GM21786 (cell line): ENCODE data around the gene H1-8.

ENCODE experiments used
- ATAC-seq: cut with Tn5 transposase; IDR thresholded peaks from one replicate; pipeline ENCODE4 v1.9.1; 2021; ENCODE audit not compliant: unreplicated experiment

H1-8 gene

DNA sequence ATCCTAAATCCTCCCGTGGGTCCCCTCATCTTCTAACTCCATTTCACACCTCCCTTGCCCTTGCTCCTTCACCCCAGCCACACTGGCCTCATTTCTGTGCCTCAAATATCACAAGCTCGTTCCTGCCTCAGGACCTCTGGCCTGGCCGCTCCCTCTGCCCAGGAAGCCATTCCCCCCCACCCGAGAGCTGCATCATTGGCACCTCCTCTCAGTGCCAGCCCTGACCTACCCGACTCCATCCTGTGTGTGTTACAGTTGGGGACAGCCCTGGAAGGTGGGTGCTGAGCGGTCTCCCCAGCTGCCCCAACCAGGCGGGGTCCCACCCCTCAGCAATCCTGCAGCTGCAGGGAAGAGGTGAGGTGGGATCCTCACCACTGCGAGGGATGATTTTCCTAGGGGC lies 49.0 kb downstream of the H1-8 start:
- no peak for ATAC-seq

DNA sequence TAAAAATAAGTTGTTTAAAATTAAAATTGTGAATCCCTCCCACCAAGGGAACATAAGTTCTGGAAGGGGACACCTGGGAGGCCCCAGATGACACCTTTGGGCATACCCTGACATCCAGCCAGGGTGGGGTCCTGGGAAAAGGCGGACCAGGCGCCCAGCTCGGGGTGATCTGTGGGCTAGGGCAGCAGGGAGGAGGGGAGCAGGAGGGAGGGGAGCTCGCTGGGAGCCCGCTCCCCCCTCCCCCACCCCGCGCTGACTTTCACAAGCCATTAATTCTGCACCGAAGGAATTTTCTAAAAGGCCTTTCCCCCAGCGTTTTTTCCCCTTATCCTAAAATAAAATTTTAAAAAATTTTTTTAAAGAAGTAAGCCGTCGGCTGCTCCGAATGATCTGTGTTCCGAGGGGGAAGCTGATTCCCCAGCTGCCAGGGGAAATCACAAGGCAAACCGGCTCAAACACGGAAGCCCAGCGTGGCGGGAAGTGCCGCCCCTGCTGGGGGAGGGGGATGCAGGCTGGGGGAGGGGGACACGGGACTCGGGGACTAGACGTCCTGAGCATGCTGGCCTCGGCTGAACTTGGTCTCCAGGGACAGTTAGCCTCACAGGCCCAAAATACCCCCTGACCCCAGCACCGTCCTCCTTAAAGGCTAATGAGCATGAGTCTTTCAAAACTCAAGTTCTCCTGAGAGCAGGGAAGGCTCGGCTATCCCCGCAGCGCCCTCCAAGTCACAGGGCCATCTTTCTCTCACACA lies 49.6 kb downstream of the H1-8 start:
- no peak for ATAC-seq

DNA sequence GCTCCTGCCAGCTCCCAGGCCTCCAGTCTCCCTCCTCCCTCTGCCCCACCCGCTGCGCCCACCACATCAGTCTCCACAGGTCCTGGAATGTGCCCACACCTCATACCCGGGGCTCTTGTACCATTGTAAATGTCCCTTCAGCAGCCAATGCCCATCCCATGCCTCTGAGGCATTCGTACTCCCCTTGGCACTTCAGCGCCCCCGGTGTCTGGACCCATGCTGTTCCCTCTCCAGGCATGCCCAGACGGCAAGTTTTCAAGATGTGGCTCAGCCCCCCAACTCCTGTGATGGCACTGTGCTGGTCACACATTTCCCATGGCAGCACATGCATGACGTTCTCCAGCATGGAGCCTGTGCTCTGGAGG lies 50.2 kb downstream of the H1-8 start:
- ATAC-seq, result no peak

DNA sequence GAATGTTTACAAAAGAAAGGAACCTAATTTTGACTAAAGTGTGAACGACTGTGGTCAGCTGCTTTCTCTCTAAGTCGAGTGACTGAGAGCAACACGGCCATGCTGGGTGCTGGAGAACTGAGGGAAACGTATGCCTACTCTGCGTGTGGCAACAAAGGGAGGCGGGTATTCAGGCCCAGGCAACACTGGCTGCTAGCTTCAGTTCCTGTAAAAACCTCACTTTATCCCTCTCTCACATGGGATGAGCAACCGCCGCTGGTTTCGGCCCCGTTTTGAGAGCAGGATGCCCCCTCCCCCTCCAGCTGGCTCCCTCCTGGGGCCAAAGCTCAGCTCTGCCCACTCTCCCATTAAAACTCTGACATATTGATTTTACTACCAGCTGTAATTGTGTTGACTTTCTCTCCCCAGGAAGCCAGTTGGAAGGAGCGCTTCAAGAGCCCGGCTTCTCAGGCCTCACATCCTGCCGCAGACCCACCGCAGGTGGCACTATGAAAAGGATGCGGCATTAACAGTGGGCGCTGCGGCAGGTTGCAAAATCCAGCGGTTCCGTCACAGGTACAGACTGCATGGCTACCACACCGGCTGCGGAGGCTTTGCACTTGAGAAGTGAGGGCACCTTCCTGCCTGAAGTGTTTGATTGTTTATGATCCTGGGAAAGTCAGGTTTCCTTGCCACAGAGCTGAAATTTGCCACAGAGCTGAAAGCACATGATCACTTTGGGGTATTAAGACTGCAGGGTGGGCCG lies 50.8 kb downstream of the H1-8 start:
- no peak for ATAC-seq

DNA sequence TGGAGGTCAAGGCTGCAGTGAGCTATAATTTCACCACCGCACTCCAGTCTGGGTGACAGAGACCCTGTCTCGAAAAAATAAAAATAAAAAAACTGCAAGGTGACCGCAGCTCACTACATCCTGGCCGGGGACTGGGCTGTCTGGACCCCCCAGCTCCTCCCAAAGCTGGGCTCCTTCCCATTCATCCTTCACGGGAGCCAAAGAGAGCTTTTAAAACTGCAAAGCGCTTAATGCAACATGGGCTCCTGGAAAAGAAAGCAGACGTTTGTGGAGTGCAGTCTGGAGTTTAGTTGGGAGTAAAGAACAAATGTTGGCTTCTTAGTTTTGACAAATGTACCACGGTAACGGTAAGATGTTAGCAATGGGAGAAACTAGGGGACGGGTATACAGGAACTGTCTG lies 51.4 kb downstream of the H1-8 start:
- ATAC-seq, result no peak

DNA sequence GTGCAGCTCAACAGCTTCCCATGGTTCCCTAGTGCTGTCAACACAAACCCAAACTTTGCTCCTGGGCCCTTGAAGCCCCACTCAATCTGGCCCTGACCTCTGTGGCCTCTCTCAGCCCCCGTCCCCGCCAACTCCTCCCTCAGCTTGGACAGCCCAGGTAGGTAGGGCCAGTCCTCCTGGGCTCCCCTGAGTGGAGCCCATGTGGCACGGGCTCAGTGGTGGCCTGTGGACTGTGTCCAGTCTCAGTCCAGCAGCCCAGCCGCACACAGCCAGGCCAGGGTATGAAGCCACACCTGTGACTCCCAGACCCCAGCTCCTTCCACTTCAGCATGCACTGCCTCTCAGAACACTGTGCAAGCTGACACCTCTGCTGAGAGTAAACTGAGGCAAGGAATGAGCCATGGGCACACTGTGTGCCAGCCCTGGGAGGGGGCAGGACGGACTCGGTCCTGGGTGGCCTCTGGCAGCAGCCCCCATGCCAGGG lies 52.0 kb downstream of the H1-8 start:
- no peak for ATAC-seq

DNA sequence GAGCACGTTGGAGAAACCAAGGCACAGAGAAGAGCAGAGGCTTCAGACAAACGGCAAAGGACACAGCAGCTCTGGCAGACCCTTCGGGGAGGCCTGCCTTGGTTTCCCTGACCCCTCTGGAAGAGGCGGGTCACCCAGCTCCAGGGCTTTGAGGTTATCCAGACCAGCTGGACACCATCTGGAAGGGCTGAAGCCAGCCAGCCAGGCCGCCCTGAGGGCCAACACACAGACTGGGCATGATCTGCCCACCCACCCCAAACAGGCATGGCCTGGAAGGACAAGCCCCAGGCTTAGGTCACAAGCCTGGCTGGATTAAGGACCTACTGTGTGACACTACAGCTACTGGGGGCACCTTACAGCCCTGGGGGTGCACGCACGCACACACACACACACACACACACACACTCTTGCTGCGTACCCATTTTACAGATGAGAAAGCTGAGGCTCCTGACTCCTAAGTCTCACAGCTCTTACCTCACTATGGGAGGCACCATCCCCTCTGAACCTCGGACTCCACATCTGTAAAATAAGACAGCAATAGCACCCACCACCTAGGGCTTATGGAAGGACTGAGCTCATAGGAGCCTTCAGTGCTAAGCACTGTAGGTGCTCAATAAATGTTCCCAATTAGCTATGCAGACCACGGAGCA lies 52.7 kb downstream of the H1-8 start:
- ATAC-seq, result no peak

DNA sequence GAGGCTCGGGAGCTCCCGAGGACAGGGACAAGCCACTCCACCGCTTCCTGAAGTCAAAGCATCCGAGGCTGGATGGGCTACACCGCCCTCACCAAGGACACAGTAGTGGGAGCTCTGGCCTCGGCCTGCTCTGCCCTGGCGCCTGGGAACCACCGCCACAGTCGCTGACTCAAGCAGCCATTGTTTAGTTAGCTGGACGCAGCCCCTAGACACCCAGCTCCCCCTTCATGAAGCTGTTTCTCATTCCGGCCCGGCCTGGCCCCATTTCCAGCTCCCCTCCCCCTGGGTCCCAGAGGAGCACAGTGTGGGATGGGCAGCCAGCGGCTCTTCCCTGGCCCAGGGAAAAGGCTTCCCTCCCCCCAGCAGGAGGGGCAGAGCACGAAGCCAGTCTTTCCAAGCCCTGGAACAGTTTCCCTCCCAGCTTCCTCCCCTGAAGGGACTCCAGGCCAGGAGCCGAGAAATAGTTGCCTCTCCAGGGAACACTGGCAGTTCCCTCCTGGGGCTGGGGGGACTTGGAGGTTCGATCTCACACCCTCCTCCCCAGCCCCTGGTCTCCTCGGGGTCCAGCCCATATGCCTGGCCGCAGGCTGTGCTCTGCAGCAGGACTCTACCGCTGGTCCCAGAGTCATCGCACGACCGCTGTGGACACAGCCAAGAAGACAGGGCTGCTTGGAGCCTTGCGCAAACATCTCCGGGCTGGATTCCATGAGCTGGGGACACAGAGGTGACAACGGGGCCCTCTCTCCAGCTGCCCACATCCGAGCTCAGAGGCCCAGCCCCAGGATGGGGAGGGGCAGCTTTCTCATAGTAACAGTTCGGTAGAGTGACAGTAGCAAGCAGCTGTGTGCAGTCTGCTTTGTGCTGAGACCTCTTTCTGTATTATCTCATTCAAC lies 53.5 kb downstream of the H1-8 start:
- ATAC-seq, result no peak

DNA sequence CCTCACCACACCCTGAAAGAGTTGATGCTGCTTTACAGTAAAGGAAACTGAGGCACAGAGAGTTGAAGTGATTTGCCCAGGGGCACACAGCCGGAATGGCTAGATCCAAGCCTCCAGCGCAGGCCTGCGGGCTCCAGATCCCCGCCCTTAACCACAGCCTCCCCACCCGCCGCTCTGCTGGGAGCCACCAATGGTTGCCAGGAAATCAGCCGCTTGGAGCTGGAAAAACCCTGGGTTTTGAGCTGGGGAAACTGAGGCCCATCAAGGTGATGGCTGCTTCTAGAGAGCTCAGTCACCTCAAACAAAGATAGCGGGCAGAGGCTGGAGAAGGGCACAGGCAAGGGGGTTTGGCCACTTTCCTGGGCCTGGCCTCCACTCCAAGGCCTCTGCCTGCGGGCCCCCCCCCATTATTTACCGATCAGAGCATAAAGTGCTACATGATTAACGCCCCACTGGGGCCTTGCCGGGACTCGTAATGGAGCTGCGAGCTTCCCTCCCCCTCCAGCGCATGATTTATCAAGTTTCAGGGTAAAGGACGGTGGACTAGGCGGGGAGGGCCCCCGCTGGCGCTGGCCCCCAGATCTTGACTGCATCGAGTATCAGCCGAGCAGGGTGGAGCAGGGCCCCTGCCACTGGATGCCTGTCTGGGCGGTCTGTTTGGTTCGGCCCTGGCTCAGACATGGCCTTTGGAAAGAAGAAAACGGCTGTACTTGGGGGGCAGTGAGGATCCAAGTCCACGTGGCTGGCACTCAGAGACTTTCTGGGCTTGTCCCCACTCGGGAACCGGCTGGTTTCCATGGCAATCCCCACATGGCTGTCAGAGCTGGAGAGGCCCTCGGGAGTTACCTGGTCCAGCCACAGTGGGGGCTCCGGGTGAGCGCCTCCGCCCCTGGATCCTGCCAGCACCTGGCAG lies 54.4 kb downstream of the H1-8 start:
- no peak for ATAC-seq

DNA sequence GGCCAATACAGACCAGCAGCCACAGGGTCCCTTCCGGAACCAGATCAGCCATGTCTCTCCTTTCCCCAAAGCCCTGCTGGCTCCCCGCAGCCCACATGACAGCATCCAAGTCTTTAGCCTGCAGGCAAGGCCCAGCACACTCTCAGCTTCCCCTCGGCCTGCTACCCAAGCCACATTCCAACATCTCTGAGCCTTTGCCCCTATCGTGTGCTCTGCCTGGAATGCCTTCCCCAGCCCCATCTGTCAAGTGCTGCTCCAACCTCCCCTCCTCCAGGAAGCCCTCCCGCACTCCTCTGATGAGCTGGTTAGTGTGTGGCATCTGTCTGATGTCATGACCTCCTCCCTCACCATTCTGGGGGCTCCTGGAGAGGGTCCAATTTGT lies 55.0 kb downstream of the H1-8 start:
- ATAC-seq, result no peak

DNA sequence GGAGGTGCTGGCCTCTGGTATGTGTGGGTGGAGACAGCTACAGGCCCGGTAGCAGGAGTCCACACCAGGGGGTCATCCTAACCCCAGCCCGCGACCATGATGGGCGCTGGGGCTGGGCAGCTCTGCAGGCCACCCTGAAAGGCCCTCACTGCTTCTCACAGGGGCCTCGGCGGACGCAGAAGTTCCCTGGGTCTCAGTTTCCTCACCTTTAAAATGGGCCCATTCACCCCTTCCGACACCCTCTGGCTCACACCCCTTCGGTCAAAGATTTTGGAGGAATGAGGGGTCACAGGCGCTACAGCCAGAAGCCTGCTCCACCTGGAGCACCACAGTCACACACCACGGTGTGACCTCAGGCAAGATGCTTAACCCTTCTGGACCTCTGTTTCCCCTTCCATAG lies 55.5 kb downstream of the H1-8 start:
- no peak for ATAC-seq

DNA sequence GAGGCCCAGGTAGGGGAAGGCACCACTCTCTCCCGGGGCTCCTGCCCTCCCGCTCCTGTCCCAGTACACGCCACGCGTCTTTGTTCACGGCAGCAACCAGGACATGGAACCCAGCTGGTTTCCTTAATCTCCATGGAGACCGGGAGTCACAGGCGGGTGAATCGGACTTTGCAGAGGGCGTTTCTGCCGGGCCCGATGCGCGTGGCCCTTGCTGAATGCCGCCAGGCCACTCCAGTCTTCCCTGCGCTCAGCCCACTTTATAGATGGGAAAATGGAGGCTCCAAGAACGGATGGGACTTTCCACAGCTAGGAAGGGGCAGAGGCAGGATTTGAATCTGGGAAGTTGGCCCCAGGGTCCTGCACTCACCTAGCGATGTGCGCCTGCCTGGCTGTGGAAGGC lies 56.1 kb downstream of the H1-8 start:
- ATAC-seq, result no peak

DNA sequence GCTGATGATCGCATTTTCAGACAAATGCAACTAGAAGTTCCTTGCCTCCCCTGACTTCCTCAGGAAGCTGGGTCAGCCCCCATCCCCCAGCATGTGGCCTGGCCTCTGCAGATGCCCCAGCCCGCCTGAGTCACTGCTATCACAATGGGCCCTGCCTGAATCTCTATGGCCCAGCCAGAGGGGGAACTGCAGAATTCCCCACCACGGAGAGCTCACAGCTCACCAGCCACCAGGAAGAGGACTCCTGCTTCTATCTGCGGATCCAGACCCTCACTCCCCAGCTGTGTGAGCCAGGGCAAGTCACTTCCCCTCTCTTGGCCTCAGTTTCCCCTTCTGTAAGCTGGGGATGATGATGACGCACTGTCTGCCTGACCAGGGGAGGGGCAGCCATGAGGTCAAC lies 56.6 kb downstream of the H1-8 start:
- no peak for ATAC-seq

DNA sequence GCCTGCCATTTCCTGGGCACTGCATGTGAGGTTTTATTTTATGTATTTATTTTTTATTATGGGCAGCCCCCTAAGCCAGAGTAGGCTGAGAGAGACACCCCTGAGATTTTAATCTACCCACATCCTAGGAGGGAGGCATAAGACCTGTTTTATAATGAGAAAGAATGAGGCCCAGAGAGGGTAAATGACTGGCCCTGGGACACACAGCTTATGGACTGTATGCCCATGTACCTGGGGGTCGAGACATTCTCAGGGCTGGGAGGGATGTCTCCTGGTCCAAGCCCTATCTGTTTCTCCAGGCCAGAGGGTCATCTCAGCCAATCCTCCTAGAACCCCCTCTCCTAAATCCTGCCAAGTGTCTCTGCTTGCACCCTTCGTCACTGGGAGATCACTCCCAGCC lies 57.4 kb downstream of the H1-8 start:
- no peak for ATAC-seq
